Measurements from ENCODE around the gene GABARAP. TPM values are rescaled to one million over a fixed set of nuclear protein-coding genes. Genes with fewer than 3 reads are reported as not detected.

Gene GABARAP
- total and polyA plus RNA-seq, 2 of the 4 experiments (the other 2 are of a cell fraction), result 77.8 to 780 TPM

DNA sequence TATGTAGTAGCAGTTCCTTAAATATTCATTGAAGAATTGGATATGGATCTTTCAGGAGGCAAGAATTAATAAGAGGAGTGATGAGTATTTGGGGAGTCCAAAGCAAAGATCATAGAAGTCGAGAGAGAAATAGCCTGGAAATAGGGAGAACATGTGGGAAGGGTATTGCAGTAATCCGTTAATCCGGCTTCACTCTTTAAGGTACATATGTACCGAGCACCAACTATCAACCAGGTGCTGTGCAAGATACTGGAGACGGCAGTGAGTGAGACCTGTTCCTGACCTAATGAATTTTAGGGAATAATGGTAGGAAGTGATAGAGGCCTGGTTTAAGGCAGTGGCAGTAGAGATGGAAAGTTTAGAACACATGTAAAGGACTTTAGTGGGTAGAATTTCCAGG lies 10.8 kb upstream of the GABARAP start:
- Histone ChIP-seq H3K18ac (ENCODE audit: low read depth, low read length) (no peak overlapping the region), H4K8ac (ENCODE audit: low read depth in 2 of 2, low read length in 2 of 2) (peak overlapping the region; percentile 63 to 90; a peak in 3 of 4 replicates), H3K4ac (ENCODE audit: low read depth, low read length) (peak overlapping the region; percentile 43), H4K20me1 (ENCODE audit: insufficient read depth, low read length) (peaks cover 9% of the 10 kb centered on the region; the same call in 1 of the 2 replicates), H3K14ac (replicated peaks; ENCODE audit: low read depth, low read length) (peak overlapping the region; percentile 64; the same call in 1 of the 2 replicates), H2AK5ac (ENCODE audit: low read depth, low read length) (peak overlapping the region; percentile 35; the same call in 1 of the 2 replicates), H3K56ac (ENCODE audit: extremely low read depth, insufficient read depth, low read length) (peak overlapping the region; percentile 84; the same call in 1 of the 2 replicates), H3K79me1 (ENCODE audit: low read depth in 1 of 2, low read length in 2 of 2) (peaks cover 7 to 44% of the 10 kb centered on the region in 2 experiments; a peak in 3 of 4 replicates), H3K9me1 (ENCODE audit: insufficient read depth, low read length) (peaks cover 10% of the 10 kb centered on the region), H3K4me2 (ENCODE audit: low read depth, low read length) (peak overlapping the region; percentile 91), H2AFZ (replicated peaks; ENCODE audit: low read length, poor library complexity) (no peak overlapping the region), H2BK120ac (ENCODE audit: low read depth, low read length) (no peak overlapping the region), H3K27ac (ENCODE audit: insufficient read depth, low read length) (no peak overlapping the region), H2BK20ac (ENCODE audit: low read depth, low read length) (no peak overlapping the region), H2BK5ac (ENCODE audit: low read depth, low read length, poor library complexity, severe bottlenecking) (peak overlapping the region; percentile 94), H3K36me3 (ENCODE audit: control insufficient read depth, insufficient read depth, low read length) (peaks cover 19% of the 10 kb centered on the region), H4K91ac (ENCODE audit: insufficient read depth, low read depth, low read length) (no peak overlapping the region), H3K9ac (ENCODE audit: low read depth, low read length) (peak overlapping the region; percentile 78; the same call in 1 of the 2 replicates), H2BK15ac (ENCODE audit: low read depth, low read length) (no peak overlapping the region), H2AK9ac (replicated peaks; ENCODE audit: low read depth, low read length, poor library complexity) (no peak overlapping the region), H3K9me3 (ENCODE audit: control insufficient read depth, insufficient read depth, low read length) (no peaks in the 10 kb centered on the region), H3K27me3 (ENCODE audit: control insufficient read depth, insufficient read depth, low read length) (no peaks in the 10 kb centered on the region), H3K4me1 (ENCODE audit: control insufficient read depth, insufficient read depth, low read length) (peaks cover 8% of the 10 kb centered on the region), H4K5ac (ENCODE audit: low read depth, low read length) (no peak overlapping the region), H3K4me3 (ENCODE audit: insufficient read depth, low read depth, low read length) (peak overlapping the region; percentile 71), H3K23ac (ENCODE audit: low read depth, low read length) (peak overlapping the region; percentile 83)
- ATAC-seq (ENCODE audit: low read depth), result no peak
- dilution Hi-C loops (cut with HindIII; ENCODE audit: low sequenced_read_pairs, unreplicated experiment), result no loop called here
- intact Hi-C loops (cut with micrococcal nuclease), result no loop called here
- WGBS, 2 experiments (ENCODE audit: extremely low coverage in 2 of 2, insufficient read length in 1 of 2), result 67% methylated on average over 1 of the region's 5 CpGs; no CpG with 5 or more reads in 1 of the 2 experiments
- in situ Hi-C loops (cut with MboI; ENCODE audit: low sequenced_read_pairs), result no loop called here
- no TSS peak for BruUV-seq (replicated peaks)
- no peak for TF ChIP-seq FOS (IDR thresholded peaks at IDR 0.05; ENCODE audit: low read depth, low read length)
- TF ChIP-seq NFE2L2 (IDR thresholded peaks at IDR 0.05; ENCODE audit: low read depth, low read length), result no peak
- no peak for TF ChIP-seq RCOR1 (IDR thresholded peaks at IDR 0.05; ENCODE audit: insufficient replicate concordance, low read length)
- TF ChIP-seq MAZ (IDR thresholded peaks at IDR 0.05; ENCODE audit: borderline replicate concordance, low read depth, low read length), result no peak
- no peak for TF ChIP-seq RFX5 (IDR thresholded peaks at IDR 0.05; ENCODE audit: low read depth, low read length)
- no peak for TF ChIP-seq MAFK (IDR thresholded peaks at IDR 0.05; ENCODE audit: low read depth, low read length)
- CTCF ChIA-PET, result no interaction called here
- POLR2A ChIA-PET (ENCODE audit: unreplicated experiment), result no interaction called here
- DNase-seq, result no peak

Measured in IMR-90 (cell line).